Posterior cingulate gyrus (tissue), 11 donors: Measurements from ENCODE around the gene ENHO.
A peak's percentile ranks its signal among the peaks of the same experiment; 100 is the strongest.
"Not testable (repeated sequence)": the region's sequence is repeated elsewhere in the genome, so short reads cannot be mapped to it uniquely, and the experiment has no call there.

Experiments
- DNase-seq, 10 donors: peaks; one replicate each; pipeline versions ENCODE4 v3.0.0 to v3.0.0-alpha.2; 2020 to 2021; ENCODE audit warnings: mixed read lengths in 3 of 10
- intact Hi-C: fragments of 100-400 bp; cut with DNase I; formaldehyde crosslinking; loops from one replicate; pipeline ENCODE4 v1.15.1; 2023

The ENHO gene

DNA sequence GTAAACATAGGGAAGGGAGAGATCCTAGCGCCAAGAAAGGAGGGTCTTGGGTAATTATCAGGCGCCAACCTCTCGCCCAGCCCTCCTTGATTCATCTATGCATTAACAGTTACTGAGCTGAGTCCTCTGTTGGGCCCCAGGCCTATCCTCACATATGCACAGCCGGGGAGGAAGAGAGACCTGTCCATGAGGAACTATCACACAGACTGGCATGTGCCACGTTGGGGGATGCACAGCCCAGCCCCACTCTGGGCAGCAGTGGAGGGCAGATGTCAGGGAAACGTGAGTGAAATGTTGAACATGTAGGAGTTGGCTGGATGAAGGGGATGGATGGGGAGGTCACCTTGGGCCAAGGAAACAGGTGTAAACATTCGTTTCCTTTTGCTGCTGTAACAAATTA lies 18.8 kb upstream of the ENHO start:
- intact Hi-C loops, result no loop called here
- peak in 2 of 10 donors; percentile 21 to 48 for DNase-seq

DNA sequence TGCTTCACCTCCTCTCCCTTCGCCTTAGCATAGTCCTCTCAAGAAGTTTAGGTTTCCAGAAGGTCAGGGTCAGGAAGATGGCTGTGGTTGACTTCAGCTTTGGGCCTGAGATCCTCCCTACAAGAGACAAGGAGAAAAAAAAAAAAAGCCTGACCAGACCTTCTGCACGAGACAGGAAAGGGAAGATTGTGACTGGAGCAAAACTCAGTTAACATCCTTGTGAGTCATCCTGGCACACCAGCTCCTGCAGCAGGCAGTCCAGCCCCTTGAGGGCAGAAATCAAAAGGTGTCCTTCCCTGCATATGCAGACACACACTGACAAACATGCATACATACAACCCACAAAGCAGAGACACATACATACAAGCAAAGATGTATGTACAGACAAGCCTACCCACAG lies 18.0 kb upstream of the ENHO start:
- intact Hi-C loops, result no loop called here
- no peak for DNase-seq

GRCh38 chr9:34536685-34537084 lies 13.9 kb upstream of the ENHO start:
- peak in 2 of 10 donors; percentile 30 to 78 for DNase-seq
- intact Hi-C loops, result no loop called here

- intact Hi-C loops, result not testable (repeated sequence)
- DNase-seq, result peak in 2 of 10 donors; percentile 23 to 40
Measured at GRCh38 chr9:34532041-34532440, 9.3 kb upstream of the ENHO start.

DNA sequence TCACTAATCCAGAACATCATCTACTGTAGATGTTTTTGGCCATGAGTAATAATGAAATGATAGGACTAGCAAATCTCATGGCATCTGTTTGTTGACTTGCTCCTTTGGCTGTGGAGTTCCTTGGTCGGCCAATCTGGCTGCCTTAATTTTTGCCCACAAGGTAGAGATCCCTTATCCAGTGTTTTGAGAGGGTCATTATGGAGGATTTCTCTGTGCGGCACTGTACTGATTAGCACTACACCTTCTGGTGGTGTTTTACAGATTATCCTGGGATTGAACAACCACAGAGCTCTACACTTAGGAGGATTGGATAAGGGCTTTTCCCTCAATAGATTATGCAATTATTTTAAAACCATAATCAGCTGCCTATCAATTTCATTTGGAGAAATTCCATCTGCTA lies 3.2 kb upstream of the ENHO start:
- DNase-seq, result no peak
- intact Hi-C loops, result no loop called here

GRCh38 chr9:34524349-34524748 lies 1.6 kb upstream of the ENHO start:
- intact Hi-C loops, result no loop called here
- no peak for DNase-seq

- intact Hi-C loops, result no loop called here
- peak in 5 of 10 donors; percentile 32 to 92 (median 48) for DNase-seq
Measured at GRCh38 chr9:34522091-34522887, 501 bp downstream of the ENHO start.

- DNase-seq, result no peak
- intact Hi-C loops, result no loop called here
Measured at GRCh38 chr9:34521406-34522045, 1.3 kb downstream of the ENHO start.

DNA sequence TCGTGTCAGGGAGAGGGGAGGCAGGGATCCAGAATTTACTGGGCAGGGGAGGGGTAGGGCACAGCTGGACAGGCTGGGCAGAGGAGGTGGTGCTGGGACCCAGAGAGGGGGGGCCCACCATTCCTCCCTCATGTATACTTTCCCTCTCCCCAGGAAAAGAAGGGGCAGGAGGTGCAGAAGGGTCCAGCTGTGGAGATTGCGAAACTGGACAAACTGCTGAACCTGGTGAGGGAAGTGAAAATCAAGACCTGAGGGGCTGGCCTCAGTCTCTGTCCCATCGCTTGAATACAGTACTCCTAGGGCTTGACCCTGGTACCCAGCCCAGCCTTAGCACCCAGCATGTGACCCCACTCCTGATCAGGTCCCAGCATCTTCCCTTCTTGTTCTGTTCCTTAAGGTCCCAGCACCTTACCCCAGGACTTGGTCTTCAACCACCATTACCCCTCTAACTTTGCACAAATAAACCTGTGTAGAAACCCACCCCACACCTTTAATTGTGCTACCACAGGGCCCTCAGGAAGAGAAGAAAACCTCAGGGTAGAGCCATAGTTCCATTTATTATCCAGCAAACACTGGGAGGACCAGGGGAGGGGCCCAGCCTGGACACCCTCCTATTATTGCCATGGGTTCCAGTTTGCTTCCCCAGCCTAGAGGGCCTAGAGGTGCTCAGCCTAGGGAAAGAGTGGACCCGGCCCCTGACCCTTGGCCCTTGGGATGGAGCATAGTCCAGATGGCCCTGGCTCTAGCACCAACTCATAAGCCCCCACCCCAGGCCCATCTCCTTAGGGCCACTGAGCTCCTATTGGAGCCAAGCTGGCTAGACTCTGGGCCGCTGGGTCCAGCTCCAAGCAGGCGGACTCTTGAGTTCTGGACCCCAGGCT lies 2.0 kb downstream of the ENHO start:
- intact Hi-C loops, result no loop called here
- no peak for DNase-seq

DNA sequence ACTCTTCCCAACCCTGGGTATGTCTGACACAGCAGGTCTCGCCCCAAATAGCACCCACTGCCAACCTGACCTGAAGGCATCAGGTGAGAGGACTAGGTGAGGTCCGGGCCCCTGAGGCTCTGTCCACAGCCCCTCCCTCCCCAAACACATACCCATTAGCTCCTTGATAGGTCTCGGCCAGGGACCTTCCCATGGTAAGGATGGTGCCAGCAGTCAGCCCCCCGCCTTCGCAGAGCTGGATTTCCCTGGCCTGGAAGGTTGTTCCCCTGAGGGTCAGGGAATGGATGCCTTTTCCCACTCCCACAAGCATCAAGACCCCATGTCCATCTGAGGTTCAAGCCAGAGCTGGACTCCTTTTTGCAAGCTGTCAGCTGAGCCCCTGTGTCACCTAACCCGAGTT lies 2.7 kb downstream of the ENHO start:
- DNase-seq, result peak in 1 of 10 donors; percentile 66
- intact Hi-C loops, result no loop called here

- DNase-seq, result no peak
- intact Hi-C loops, result no loop called here
Measured at GRCh38 chr9:34519321-34520020, 3.3 kb downstream of the ENHO start.

GRCh38 chr9:34518896-34519295 lies 3.9 kb downstream of the ENHO start:
- intact Hi-C loops, result no loop called here

DNA sequence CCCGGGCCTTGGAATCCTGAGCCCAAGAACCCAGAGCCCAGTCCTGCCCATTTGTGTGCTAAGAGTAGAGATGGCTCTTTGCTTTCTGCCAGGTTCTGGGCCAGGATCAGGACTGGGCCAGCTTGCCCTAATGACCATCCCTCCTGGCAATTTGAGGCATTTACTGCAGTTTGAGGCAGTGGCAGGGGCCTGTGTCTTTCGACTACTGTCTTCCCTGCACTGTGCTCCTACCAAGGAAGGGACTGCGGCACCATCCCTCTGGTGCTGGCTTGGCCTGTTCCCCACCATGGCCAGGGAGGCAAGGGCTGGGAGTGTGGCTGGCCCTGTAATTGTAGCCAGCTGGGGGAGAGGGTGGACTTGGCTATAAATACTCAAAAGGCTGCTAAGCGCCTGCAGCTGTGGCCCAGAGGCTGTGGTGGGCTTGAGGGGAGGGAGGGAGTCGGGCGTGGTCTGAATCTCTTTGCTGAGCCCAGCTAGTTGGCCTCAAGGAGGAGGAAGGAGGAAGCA lies 4.6 kb downstream of the ENHO start:
- no peak for DNase-seq
- intact Hi-C loops, result no loop called here

More at GRCh38 chr9:34518896-34519295, 3.9 kb downstream of the ENHO start:
- no peak for DNase-seq

GRCh38 chr9:34517185-34517584 lies 5.6 kb downstream of the ENHO start:
- intact Hi-C loops, result no loop called here
- DNase-seq, result no peak

- intact Hi-C loops, result no loop called here
- no peak for DNase-seq
Measured at GRCh38 chr9:34515959-34516358, 6.8 kb downstream of the ENHO start.

DNA sequence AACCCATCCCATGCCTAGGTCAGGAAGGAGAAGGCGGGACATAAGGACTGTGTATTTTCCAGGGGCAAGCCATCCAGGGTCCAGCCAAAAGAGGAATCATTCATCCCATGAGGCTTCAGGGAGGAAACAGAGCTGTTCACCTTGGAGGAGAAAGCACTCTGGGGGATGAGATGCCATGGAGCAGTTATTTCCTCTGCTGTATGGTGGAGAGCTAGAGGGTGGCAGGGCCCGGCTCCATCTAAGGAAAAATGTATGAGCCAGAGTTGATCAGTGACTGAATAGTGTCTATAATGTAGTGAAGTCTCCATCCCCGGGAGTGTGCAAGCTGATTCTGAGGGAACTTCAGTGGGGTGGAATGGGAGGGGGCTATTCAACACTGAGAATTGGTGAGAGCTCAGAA lies 8.0 kb downstream of the ENHO start:
- intact Hi-C loops, result no loop called here
- no peak for DNase-seq

DNA sequence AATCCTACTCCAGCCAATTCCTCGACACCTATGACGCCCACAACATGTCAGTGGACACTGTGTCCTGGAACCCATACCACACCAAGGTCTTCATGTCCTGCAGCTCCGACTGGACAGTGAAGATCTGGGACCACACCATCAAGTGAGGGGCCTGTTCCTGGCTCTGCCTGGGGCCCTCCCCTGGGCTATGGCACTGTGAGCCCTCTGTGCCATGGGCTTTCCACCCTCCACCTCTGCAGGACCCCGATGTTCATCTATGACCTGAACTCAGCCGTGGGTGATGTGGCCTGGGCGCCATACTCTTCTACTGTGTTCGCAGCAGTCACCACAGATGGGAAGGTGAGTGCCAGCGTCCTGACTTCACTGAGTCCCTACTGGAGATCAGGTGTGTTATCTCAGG lies 8.4 kb downstream of the ENHO start:
- intact Hi-C loops, result no loop called here
- peak in 1 of 10 donors; percentile 67 for DNase-seq

DNA sequence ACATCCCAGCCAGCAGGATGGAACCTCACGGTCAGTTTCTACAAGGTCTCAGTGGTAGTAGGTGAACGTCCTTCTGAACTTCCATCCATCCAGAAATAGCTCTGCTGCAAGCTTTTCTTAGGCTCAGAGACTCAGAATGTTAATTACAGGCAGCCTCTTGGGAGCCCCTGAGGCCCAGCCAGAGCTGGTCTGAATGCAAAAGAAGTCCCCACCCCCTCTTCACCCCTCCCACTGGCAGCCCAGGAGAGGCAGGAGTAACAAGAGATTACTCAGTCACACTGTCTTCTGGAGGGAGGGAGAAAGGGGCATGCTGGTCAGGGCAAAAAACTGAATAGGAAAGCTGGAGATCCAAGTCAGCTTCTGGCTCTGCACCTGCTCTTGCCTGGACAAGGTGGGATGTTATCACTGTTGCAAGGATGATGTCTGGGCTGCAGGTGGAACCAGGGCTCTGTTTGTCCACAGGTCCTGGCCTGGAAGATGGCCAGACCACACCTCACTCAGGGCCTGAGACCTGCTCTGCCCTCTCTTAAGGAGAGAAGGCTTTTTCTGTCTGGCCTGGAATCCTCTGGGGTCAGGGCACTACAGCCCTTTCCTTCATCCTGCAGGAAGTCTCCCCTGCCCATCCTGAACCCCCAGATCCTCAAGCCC lies 9.1 kb downstream of the ENHO start:
- peak in 3 of 10 donors; percentile 32 to 85 (median 51) for DNase-seq
- intact Hi-C loops, result no loop called here

DNA sequence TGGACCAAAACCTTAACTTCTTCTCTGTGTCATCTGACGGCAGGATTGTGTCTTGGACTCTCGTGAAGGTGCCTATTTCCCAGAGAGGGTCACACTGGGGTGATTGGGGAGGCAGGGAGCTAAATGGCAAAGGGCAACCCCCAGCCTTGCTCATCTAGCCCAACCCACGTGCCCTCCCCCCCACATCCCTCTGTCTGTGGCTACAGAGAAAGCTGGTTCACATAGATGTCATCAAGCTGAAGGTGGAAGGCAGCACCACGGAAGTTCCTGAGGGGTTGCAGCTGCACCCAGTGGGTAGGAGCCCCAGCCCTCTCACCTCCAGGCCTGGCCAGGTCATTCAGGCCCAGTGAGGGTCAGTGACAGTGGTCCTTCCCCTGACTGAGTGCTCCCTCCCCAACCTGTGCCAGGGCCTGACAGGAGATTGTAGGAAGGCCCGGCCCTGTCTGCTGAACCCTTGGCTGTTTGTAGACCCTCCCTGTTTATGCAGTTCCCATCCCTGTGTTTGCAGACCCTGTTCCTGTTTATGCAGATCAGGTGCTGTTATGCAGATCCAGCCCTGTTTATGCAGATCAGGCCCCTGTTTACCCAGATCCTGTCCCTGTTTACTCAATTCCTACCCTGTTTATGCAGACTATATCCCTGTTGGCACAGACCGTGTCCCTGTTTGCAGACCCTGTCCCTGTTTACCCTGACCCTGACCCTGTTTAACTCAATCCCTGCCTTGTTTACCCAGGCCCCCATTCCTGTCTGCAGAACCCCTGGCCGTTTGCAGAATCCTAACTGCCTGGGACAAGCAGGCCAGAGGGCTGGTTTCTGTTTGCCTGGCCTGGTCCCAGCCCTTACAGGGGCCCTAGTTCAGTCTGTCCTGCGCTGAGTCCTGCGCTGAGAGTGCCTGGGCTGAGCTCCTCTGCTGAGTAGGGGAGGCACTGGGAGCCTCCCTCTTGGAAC lies 10.4 kb downstream of the ENHO start:
- intact Hi-C loops, result no loop called here
- DNase-seq, result peak in 5 of 10 donors; percentile 28 to 87 (median 53)
